H9 (cell line): ENCODE results near the gene UBE2D2. TPM values are rescaled to one million over a fixed set of nuclear protein-coding genes. Genes with fewer than 3 reads are reported as not detected.
A peak's percentile ranks its signal among the peaks of the same experiment; 100 is the strongest.

Experiments used
- DNase-seq: peaks from one replicate; pipeline ENCODE4 v3.0.0-alpha.2; 2017
- H2AFZ ChIP-seq: one replicate; pipeline ENCODE4 v1.6.1; 2013; ENCODE audit warnings: mild to moderate bottlenecking, low read length, control low read depth, moderate library complexity
- H2AK5ac ChIP-seq: 2 replicates; pipeline ENCODE4 v1.6.1; 2013; ENCODE audit warnings: low read length, control low read depth, mixed read lengths; ENCODE audit not compliant: insufficient read length
- H2BK120ac ChIP-seq: one replicate; pipeline ENCODE4 v1.6.1; 2013; ENCODE audit warnings: low read depth, mild to moderate bottlenecking, low read length, control low read depth, inconsistent platforms; ENCODE audit not compliant: poor library complexity, severe bottlenecking
- H2BK12ac ChIP-seq: 2 replicates; pipeline ENCODE4 v1.6.1; 2013; ENCODE audit warnings: low read length, control low read depth, mixed read lengths, low read depth; ENCODE audit not compliant: insufficient read length
- H2BK15ac ChIP-seq: 2 replicates; pipeline ENCODE4 v1.6.1; 2013; ENCODE audit warnings: low read depth, low read length, control low read depth
- H2BK20ac ChIP-seq: one replicate; pipeline ENCODE4 v1.6.1; 2013; ENCODE audit warnings: low read depth, mild to moderate bottlenecking, low read length, control low read depth, inconsistent platforms; ENCODE audit not compliant: poor library complexity, severe bottlenecking
- H2BK5ac ChIP-seq: 2 replicates; pipeline ENCODE4 v1.6.1; 2013; ENCODE audit warnings: low read length, control low read depth, mixed read lengths; ENCODE audit not compliant: insufficient read length
- H3K14ac ChIP-seq: 2 replicates; pipeline ENCODE4 v1.6.1; 2013; ENCODE audit warnings: low read length, control low read depth; ENCODE audit not compliant: insufficient read depth
- H3K18ac ChIP-seq: 2 replicates; pipeline ENCODE4 v1.6.1; 2013; ENCODE audit warnings: low read depth, mild to moderate bottlenecking, mixed read lengths, low read length, control low read depth; ENCODE audit not compliant: insufficient read length
- H3K23ac ChIP-seq: 2 replicates; pipeline ENCODE4 v1.6.1; 2013; ENCODE audit warnings: low read length, control low read depth, mixed read lengths, low read depth; ENCODE audit not compliant: insufficient read length
- H3K23me2 ChIP-seq: 2 replicates; pipeline ENCODE4 v1.6.1; 2013; ENCODE audit warnings: low read depth, mild to moderate bottlenecking, mixed read lengths, low read length, control low read depth; ENCODE audit not compliant: insufficient read length, poor library complexity, severe bottlenecking
- H3K27ac ChIP-seq: 2 replicates; pipeline ENCODE4 v1.5.1; 2013; ENCODE audit warnings: low read length, control low read depth, mixed read lengths, low read depth; ENCODE audit not compliant: insufficient read length
- H3K27me3 ChIP-seq: 2 replicates; pipeline ENCODE4 v1.6.1; 2013; ENCODE audit warnings: low read length, control low read depth, inconsistent platforms; ENCODE audit not compliant: insufficient read depth
- H3K4ac ChIP-seq: 2 replicates; pipeline ENCODE4 v1.6.1; 2013; ENCODE audit warnings: low read depth, mild to moderate bottlenecking, control low read depth, inconsistent platforms, low read length, moderate library complexity
- H3K4me1 ChIP-seq: 2 replicates; pipeline ENCODE4 v1.6.1; 2013; ENCODE audit warnings: low read length, control low read depth, inconsistent platforms; ENCODE audit not compliant: insufficient read depth
- H3K4me2 ChIP-seq: 2 replicates; pipeline ENCODE4 v1.6.1; 2013; ENCODE audit warnings: low read length, control low read depth, mixed read lengths; ENCODE audit not compliant: insufficient read length, insufficient read depth
- H3K56ac ChIP-seq: 2 replicates; pipeline ENCODE4 v1.6.1; 2013; ENCODE audit warnings: low read depth, mild to moderate bottlenecking, mixed read lengths, low read length, control low read depth; ENCODE audit not compliant: insufficient read length
- H3K79me1 ChIP-seq: 2 replicates; pipeline ENCODE4 v1.6.1; 2013; ENCODE audit warnings: low read depth, mild to moderate bottlenecking, moderate library complexity, low read length, control low read depth, inconsistent platforms; ENCODE audit not compliant: insufficient read depth, poor library complexity, severe bottlenecking
- H3K79me2 ChIP-seq: 2 replicates; pipeline ENCODE4 v1.6.1; 2013; ENCODE audit warnings: low read length, control low read depth, inconsistent platforms; ENCODE audit not compliant: insufficient read depth
- H3K9ac ChIP-seq: 2 replicates; pipeline ENCODE4 v1.6.1; 2013; ENCODE audit warnings: low read length, control low read depth, mixed read lengths; ENCODE audit not compliant: insufficient read length; ENCODE audit errors: extremely low read depth
- H3K9me3 ChIP-seq: one replicate; pipeline ENCODE4 v1.6.1; 2013; ENCODE audit warnings: low read depth, low read length, inconsistent platforms; ENCODE audit not compliant: control insufficient read depth
- H3T11ph ChIP-seq: one replicate; pipeline ENCODE4 v1.6.1; 2013; ENCODE audit warnings: mild to moderate bottlenecking, low read length, control low read depth, inconsistent platforms
- H4K20me1 ChIP-seq: one replicate; pipeline ENCODE4 v1.6.1; 2013; ENCODE audit not compliant: control insufficient read depth, insufficient read length, insufficient read depth
- H4K5ac ChIP-seq: 2 replicates; pipeline ENCODE4 v1.6.1; 2013; ENCODE audit warnings: low read depth, mild to moderate bottlenecking, mixed read lengths, low read length, control low read depth; ENCODE audit not compliant: insufficient read length
- H4K8ac ChIP-seq: replicated peaks from 2 replicates; pipeline ENCODE4 v1.6.1; 2013; ENCODE audit warnings: low read length, control low read depth, mixed read lengths, low read depth; ENCODE audit not compliant: insufficient read length
- H4K91ac ChIP-seq: 2 replicates; pipeline ENCODE4 v1.6.1; 2013; ENCODE audit warnings: low read depth, mild to moderate bottlenecking, moderate library complexity, mixed read lengths, low read length, control low read depth; ENCODE audit not compliant: insufficient read length
- H3K27ac Mint-ChIP-seq, 3 experiments: 2 replicates in 2 of 3; 3 replicates in 1 of 3; pipeline ENCODE4 v1.8.0; 2020 to 2021; ENCODE audit warnings: mixed read lengths in 3 of 3, mild to moderate bottlenecking in 1 of 3, moderate library complexity in 1 of 3
- H3K27me3 Mint-ChIP-seq: 2 replicates; pipeline ENCODE4 v1.8.0; 2021; ENCODE audit warnings: low read depth, mild to moderate bottlenecking, moderate library complexity, mixed read lengths
- H3K36me3 Mint-ChIP-seq, 3 experiments: 2 replicates in 2 of 3; 3 replicates in 1 of 3; pipeline ENCODE4 v1.8.0; 2020 to 2021; ENCODE audit warnings: low read depth in 3 of 3, mixed read lengths in 3 of 3; ENCODE audit not compliant: insufficient read depth in 1 of 3
- H3K4me1 Mint-ChIP-seq, 2 experiments: 2 replicates each; pipeline ENCODE4 v1.8.0; 2020; ENCODE audit warnings: mixed read lengths in 2 of 2
- H3K4me3 Mint-ChIP-seq, 2 experiments: 2 replicates in 1 of 2; 3 replicates in 1 of 2; pipeline ENCODE4 v1.8.0; 2020 to 2021; ENCODE audit warnings: mild to moderate bottlenecking in 2 of 2, mixed read lengths in 2 of 2, moderate library complexity in 1 of 2
- H3K9me3 Mint-ChIP-seq, 2 experiments: 2 replicates in 1 of 2; 3 replicates in 1 of 2; pipeline ENCODE4 v1.8.0; 2020; ENCODE audit warnings: mild to moderate bottlenecking in 2 of 2, mixed read lengths in 2 of 2, moderate library complexity in 1 of 2
- CTCF ChIP-seq: fragments of 200-600 bp; sonication (generic); conservative IDR thresholded peaks from 3 replicates; pipeline ENCODE4 v1.8.0; 2021; ENCODE audit warnings: antibody characterized with exemption, mild to moderate bottlenecking
- WGBS: extraction: QIAGEN DNeasy Blood & Tissue Kit; methylation state at CpG from one replicate; pipeline ENCODE4 v1.1.7; 2013; ENCODE audit warnings: missing lambda C conversion rate, low lambda C conversion rate, mixed read lengths; ENCODE audit not compliant: insufficient read length; ENCODE audit errors: extremely low coverage; 5-methylcytosine and 5-hydroxymethylcytosine counted together
- total RNA-seq: library from RNA; stranded (reverse); gene quantifications from 2 replicates; pipeline ENCODE4 v1.2.1, GENCODE V29; 2021

Gene UBE2D2
- total RNA-seq, 1 experiment from 2014 or later = 236 TPM

GRCh38 chr5:139676406-139676805, 115.3 kb downstream of the UBE2D2 start:
- no peak overlapping the region for H2BK15ac ChIP-seq
- peaks cover 28 to 39% of the 10 kb centered on the region in 2 experiments for H3K4me1 Mint-ChIP-seq
- no peaks in the 10 kb centered on the region for H3K23me2 ChIP-seq
- no peak overlapping the region for H3K4ac ChIP-seq
- H3K23ac ChIP-seq = no peak overlapping the region
- DNase-seq = no peak
- peaks cover 25% of the 10 kb centered on the region; the same call in 1 of the 2 replicates for H3K79me2 ChIP-seq
- no peak overlapping the region for H3K27ac ChIP-seq
- H3K27me3 Mint-ChIP-seq = no peaks in the 10 kb centered on the region; the same call in 1 of the 2 replicates
- peak overlapping the region; percentile 32 to 75 (median 69); a peak in 4 of 7 replicates for H3K27ac Mint-ChIP-seq
- no peak overlapping the region for H2BK5ac ChIP-seq
- no peaks in the 10 kb centered on the region for H3K4me1 ChIP-seq
- no peak overlapping the region for H4K91ac ChIP-seq
- H2AK5ac ChIP-seq = no peak overlapping the region
- no peak overlapping the region for H3K9ac ChIP-seq
- H4K8ac ChIP-seq = no peak overlapping the region
- no peak overlapping the region for H4K5ac ChIP-seq
- peak overlapping the region; percentile 23 for H3K18ac ChIP-seq
- H3K9me3 ChIP-seq = no peaks in the 10 kb centered on the region
- no peak overlapping the region for H3K56ac ChIP-seq
- H3K79me1 ChIP-seq = no peaks in the 10 kb centered on the region
- H3T11ph ChIP-seq = no peak overlapping the region
- no peaks in the 10 kb centered on the region for H3K9me3 Mint-ChIP-seq
- H2BK12ac ChIP-seq = no peak overlapping the region
- no peak for TF ChIP-seq CTCF
- H3K4me2 ChIP-seq = no peak overlapping the region
- no peaks in the 10 kb centered on the region for H4K20me1 ChIP-seq
- no CpG with 5 or more reads among the region's 3 CpGs for WGBS
- no peaks in the 10 kb centered on the region for H3K27me3 ChIP-seq
- H3K36me3 Mint-ChIP-seq = peaks cover 11 to 21% (median 17%) of the 10 kb centered on the region in 3 experiments; a peak in 6 of 7 replicates
- no peak overlapping the region for H2AFZ ChIP-seq
- peak overlapping the region in 1 of 2 experiments; percentile 53; a peak in 1 of 5 replicates for H3K4me3 Mint-ChIP-seq
- H3K14ac ChIP-seq = no peak overlapping the region
- no peak overlapping the region for H2BK120ac ChIP-seq
- H2BK20ac ChIP-seq = no peak overlapping the region
